HL-60 (cell line): ENCODE data around the gene TBC1D28.
"Not testable (repeated sequence)": the region's sequence is repeated elsewhere in the genome, so short reads cannot be mapped to it uniquely, and the experiment has no call there.

Experiments
- CTCF ChIP-seq: IDR thresholded peaks from one replicate; pipeline ENCODE4 v1.5.1; 2011; ENCODE audit warnings: low read length, control low read depth, inconsistent platforms; ENCODE audit not compliant: insufficient read depth
- GABPA ChIP-seq: IDR thresholded peaks from 2 replicates; pipeline ENCODE4 v1.6.1; 2012; ENCODE audit warnings: low read depth
- POLR2AphosphoS5 ChIP-seq: IDR thresholded peaks from 2 replicates; pipeline ENCODE4 v1.6.1; 2012; ENCODE audit warnings: low read depth

- TF ChIP-seq CTCF, POLR2AphosphoS5, GABPA: not testable (repeated sequence)
Observed at GRCh38 chr17:18661924-18662624, 17.9 kb upstream of the TBC1D28 start.
